Activated CD8-positive, alpha-beta memory T cell treated with anti-CD3 and anti-CD28 coated beads, Interleukin-2, amount 50 U/mL, for 4 hours (primary cell): Measurements from ENCODE around the gene POLE2.
"Not testable (repeated sequence)": the region's sequence is repeated elsewhere in the genome, so short reads cannot be mapped to it uniquely, and the experiment has no call there.

Experiments
- DNase-seq: peaks from one replicate; pipeline ENCODE4 v3.0.0-alpha.2; 2020

The POLE2 gene

GRCh38 chr14:49659526-49660455 is 28.2 kb downstream of the POLE2 start:
- DNase-seq, result no peak

- DNase-seq, result not testable (repeated sequence)
Measured at GRCh38 chr14:49657500-49657899, 30.5 kb downstream of the POLE2 start.

GRCh38 chr14:49654511-49654910 is 33.5 kb downstream of the POLE2 start:
- DNase-seq, result no peak

- no peak for DNase-seq
Measured at GRCh38 chr14:49653508-49653907, 34.5 kb downstream of the POLE2 start.

GRCh38 chr14:49642163-49642562 is 45.9 kb downstream of the POLE2 start:
- no peak for DNase-seq

- DNase-seq, result no peak
Measured at GRCh38 chr14:49641697-49642129, 46.3 kb downstream of the POLE2 start.

- no peak for DNase-seq
Measured at GRCh38 chr14:49640540-49641417, 47.2 kb downstream of the POLE2 start.

GRCh38 chr14:49637534-49638078 is 50.4 kb downstream of the POLE2 start:
- no peak for DNase-seq

- DNase-seq, result no peak
Measured at GRCh38 chr14:49636866-49637265, 51.1 kb downstream of the POLE2 start.

- peak; percentile 63 for DNase-seq
Measured at GRCh38 chr14:49634547-49635334, 53.3 kb downstream of the POLE2 start, which contains the start of gene DNAAF2. Gene DNAAF2 (minus strand): TSS chr14:49635244. CDS start chr14:49635149, 95 bp downstream.

- DNase-seq, result peak; percentile 95
Measured at GRCh38 chr14:49633640-49634546, 54.1 kb downstream of the POLE2 start.

GRCh38 chr14:49623941-49624839 is 63.8 kb downstream of the POLE2 start:
- no peak for DNase-seq

GRCh38 chr14:49623387-49623786 is 64.6 kb downstream of the POLE2 start:
- DNase-seq, result no peak

- no peak for DNase-seq
Measured at GRCh38 chr14:49622022-49622607, 65.9 kb downstream of the POLE2 start.

GRCh38 chr14:49621114-49621881 is 66.7 kb downstream of the POLE2 start:
- no peak for DNase-seq

GRCh38 chr14:49620182-49621113 is 67.6 kb downstream of the POLE2 start, which contains the start of the genes MGAT2 and RPL36AL:
Gene MGAT2 (plus strand): TSS chr14:49620799. CDS start chr14:49621269, 470 bp downstream.
Gene RPL36AL (minus strand): TSS chr14:49620626. CDS start chr14:49619104, 1,522 bp downstream.
- DNase-seq, result peak; percentile 92

GRCh38 chr14:49619730-49620129 is 68.3 kb downstream of the POLE2 start:
- no peak for DNase-seq
